GM21528 (cell line): ENCODE results near the gene FAM168A.

ENCODE experiments used
- ATAC-seq: cut with Tn5 transposase; IDR thresholded peaks from one replicate; pipeline ENCODE4 v1.9.1; 2021; ENCODE audit warnings: mild to moderate bottlenecking, moderate library complexity; ENCODE audit not compliant: unreplicated experiment, low FRiP score

Gene FAM168A

GRCh38 chr11:73359930-73360742 is 237.8 kb downstream of the FAM168A start:
- no peak for ATAC-seq

GRCh38 chr11:73359341-73359740 is 238.6 kb downstream of the FAM168A start:
- ATAC-seq: no peak

- no peak for ATAC-seq
Observed at GRCh38 chr11:73358071-73358470, 239.8 kb downstream of the FAM168A start.

- no peak for ATAC-seq
Observed at GRCh38 chr11:73356979-73357860, 240.7 kb downstream of the FAM168A start.

GRCh38 chr11:73355109-73355508 is 242.8 kb downstream of the FAM168A start:
- ATAC-seq: no peak

- ATAC-seq: no peak
Observed at GRCh38 chr11:73353422-73353821, 244.5 kb downstream of the FAM168A start.

GRCh38 chr11:73350908-73351636 is 246.8 kb downstream of the FAM168A start:
- no peak for ATAC-seq
